ENCODE results near the gene BACE1. TPM values are rescaled to one million over a fixed set of nuclear protein-coding genes. Genes with fewer than 3 reads are reported as not detected.
A peak's percentile ranks its signal among the peaks of the same experiment; 100 is the strongest.

The BACE1 gene
- total RNA-seq, 2 donors from 2014 or later = 11.9 to 20.3 TPM

DNA sequence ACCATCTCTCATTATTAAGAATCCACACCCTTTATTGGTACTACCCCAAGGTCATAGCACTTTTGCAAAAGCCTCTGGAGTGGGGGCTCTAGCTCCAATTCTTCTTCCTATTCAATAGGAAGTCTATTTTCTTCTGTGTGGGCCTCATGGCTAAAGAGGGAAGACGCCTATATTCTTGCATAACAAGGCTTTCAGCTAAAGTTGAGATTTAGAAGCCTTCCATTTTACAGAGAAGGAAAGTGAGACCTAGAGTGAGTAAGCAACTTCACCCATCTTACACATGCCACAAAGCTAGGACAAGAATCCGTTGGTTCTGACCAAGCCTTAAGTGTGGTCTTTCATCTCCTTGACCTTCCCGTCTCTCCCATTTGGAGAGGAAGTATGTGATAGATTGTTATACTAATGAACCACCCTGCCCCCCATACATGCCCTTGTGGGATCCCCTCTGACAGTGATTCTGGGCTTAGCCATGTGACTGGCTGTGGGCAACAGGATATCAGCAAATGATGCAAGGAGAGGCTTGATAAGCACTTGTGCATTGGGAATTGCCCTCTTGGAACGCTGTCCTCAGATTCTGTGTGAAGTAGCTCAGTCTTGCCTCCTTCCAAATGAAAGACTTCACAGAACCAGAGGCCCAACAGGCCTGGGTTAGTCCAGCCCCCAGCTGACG lies 12.3 kb downstream of the BACE1 start:
- no peaks in the 10 kb centered on the region for H3K27me3 ChIP-seq
- H3K4me1 ChIP-seq = peaks cover 0 to 19% of the 10 kb centered on the region in 2 donors
- TF ChIP-seq, protein P1, sequence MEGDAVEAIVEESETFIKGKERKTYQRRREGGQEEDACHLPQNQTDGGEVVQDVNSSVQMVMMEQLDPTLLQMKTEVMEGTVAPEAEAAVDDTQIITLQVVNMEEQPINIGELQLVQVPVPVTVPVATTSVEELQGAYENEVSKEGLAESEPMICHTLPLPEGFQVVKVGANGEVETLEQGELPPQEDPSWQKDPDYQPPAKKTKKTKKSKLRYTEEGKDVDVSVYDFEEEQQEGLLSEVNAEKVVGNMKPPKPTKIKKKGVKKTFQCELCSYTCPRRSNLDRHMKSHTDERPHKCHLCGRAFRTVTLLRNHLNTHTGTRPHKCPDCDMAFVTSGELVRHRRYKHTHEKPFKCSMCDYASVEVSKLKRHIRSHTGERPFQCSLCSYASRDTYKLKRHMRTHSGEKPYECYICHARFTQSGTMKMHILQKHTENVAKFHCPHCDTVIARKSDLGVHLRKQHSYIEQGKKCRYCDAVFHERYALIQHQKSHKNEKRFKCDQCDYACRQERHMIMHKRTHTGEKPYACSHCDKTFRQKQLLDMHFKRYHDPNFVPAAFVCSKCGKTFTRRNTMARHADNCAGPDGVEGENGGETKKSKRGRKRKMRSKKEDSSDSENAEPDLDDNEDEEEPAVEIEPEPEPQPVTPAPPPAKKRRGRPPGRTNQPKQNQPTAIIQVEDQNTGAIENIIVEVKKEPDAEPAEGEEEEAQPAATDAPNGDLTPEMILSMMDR (IDR thresholded peaks at IDR 0.05) = no peak
- no peak for DNase-seq (ENCODE audit: low spot score)
- H3K4me3 ChIP-seq = no peak overlapping the region
- H3K36me3 ChIP-seq = no peaks in the 10 kb centered on the region
- no peaks in the 10 kb centered on the region for H3K9me3 ChIP-seq
- no peak overlapping the region for H3K27ac ChIP-seq

DNA sequence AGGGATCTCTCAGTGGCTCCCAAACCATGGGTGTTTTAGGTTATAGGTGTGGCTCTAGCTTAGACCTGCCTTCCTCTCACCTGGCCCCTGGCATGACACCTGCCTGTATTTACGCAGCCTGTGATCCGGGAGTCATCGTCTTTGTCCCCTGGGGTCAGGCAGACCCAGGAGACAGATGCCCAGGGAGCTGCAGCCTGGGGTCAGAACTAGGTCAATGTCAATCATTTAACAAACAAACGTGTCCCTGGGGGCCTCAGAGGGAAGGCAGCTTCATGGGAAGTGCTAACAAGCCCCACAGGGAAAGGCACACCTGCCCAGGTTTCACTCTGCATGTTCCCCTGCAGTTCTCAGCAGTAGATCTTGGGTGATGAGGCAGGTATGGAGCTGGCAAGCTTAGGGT lies 13.0 kb downstream of the BACE1 start:
- no peak for DNase-seq (ENCODE audit: low spot score)
- Histone ChIP-seq H3K27ac (no peak overlapping the region), H3K4me1 (peaks cover 0 to 19% of the 10 kb centered on the region in 2 donors), H3K9me3 (no peaks in the 10 kb centered on the region), H3K36me3 (no peaks in the 10 kb centered on the region), H3K4me3 (no peak overlapping the region), H3K27me3 (no peaks in the 10 kb centered on the region)
- TF ChIP-seq, protein P1 (IDR thresholded peaks at IDR 0.05) = no peak

DNA sequence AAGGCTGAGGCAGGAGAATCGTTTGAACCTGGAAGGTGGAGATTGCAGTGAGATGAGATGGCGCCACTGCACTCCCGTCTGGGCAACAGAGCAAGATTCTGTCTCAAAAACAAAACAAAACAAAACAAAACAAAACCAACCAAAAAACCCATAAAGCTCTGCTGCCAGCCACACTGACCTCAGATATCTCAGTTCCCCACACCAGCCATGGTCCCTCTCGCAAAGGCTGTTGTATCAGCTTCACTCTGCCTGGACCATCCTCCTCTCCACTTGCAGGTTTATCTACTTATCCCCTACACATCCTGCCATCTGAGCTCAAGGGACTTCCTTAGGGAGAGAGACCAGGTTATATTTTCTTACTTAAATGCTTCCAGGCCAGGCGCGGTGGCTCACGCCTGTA lies 13.8 kb downstream of the BACE1 start:
- no peak for DNase-seq (ENCODE audit: low spot score)
- Histone ChIP-seq H3K36me3 (no peaks in the 10 kb centered on the region), H3K27me3 (no peaks in the 10 kb centered on the region), H3K27ac (no peak overlapping the region), H3K4me3 (no peak overlapping the region), H3K4me1 (peaks cover 0 to 19% of the 10 kb centered on the region in 2 donors), H3K9me3 (no peaks in the 10 kb centered on the region)
- TF ChIP-seq, protein P1 (IDR thresholded peaks at IDR 0.05) = no peak

DNA sequence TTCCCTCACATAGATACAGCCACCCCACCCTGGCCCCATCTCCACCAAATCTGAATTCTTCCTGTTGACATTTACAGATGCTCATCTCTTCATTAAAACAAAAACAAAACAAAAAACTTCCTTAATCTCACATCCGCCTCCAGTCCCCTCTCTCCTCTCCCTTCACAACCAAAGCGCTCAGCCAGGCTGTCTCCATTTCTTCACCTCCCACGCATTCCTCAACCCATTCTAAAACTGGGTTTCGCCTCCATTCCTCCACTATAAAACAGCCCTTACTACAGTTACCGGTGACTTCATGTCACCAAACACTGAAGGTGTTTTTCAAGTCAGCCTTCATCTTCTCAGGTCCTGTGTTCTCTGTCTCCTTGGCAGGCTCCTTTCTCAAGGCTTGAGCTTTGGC lies 15.3 kb downstream of the BACE1 start:
- Histone ChIP-seq H3K27ac (no peak overlapping the region), H3K27me3 (no peaks in the 10 kb centered on the region), H3K4me3 (peak overlapping the region in 1 of 2 donors; percentile 24), H3K4me1 (peaks cover 0 to 19% of the 10 kb centered on the region in 2 donors), H3K9me3 (no peaks in the 10 kb centered on the region), H3K36me3 (no peaks in the 10 kb centered on the region)
- DNase-seq (ENCODE audit: low spot score) = no peak
- TF ChIP-seq, protein P1 (IDR thresholded peaks at IDR 0.05) = no peak

DNA sequence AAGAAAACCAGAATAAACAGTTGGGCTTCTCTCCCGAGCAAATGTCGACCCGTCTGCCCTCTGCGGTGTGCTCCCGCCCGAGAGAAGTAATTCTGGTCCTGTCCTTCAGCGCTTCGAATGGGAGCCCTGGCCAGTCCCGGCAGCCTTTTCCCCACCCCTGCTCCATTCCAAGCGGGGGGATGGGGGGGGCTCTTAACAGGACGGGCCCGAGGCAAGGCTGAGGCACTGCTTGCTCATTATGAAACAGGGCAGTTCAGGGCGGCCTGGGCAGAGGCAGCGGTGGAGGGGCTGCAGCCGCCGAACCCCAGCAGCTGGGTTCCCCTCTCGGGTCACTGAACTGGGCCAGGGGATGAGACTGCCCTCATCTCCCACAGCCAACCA lies 15.8 kb downstream of the BACE1 start:
- no peaks in the 10 kb centered on the region for H3K9me3 ChIP-seq
- no peak overlapping the region for H3K27ac ChIP-seq
- TF ChIP-seq, protein P1 (IDR thresholded peaks at IDR 0.05) = no peak
- peak; percentile 65 for DNase-seq (ENCODE audit: low spot score)
- H3K4me3 ChIP-seq = peak overlapping the region in 1 of 2 donors; percentile 24
- peaks cover 0 to 19% of the 10 kb centered on the region in 2 donors for H3K4me1 ChIP-seq
- H3K27me3 ChIP-seq = no peaks in the 10 kb centered on the region
- no peaks in the 10 kb centered on the region for H3K36me3 ChIP-seq

Data from right atrium auricular region (tissue), 2 donors.